ENCODE measurements around the gene STXBP3.

STXBP3 gene

GRCh38 chr1:108799001-108799400, 52.5 kb downstream of the STXBP3 start:
- no peak for DNase-seq (ENCODE audit: low read depth in 2 of 2)

GRCh38 chr1:108801101-108801500, 54.6 kb downstream of the STXBP3 start:
- no peak for DNase-seq (ENCODE audit: low read depth in 2 of 2)

- DNase-seq (ENCODE audit: low read depth in 2 of 2) = no peak
Measured at GRCh38 chr1:108803548-108803947, 57.1 kb downstream of the STXBP3 start.

GRCh38 chr1:108808438-108808837, 62.0 kb downstream of the STXBP3 start:
- DNase-seq (ENCODE audit: low read depth in 2 of 2) = no peak

GRCh38 chr1:108811611-108812010, 65.1 kb downstream of the STXBP3 start:
- no peak for DNase-seq (ENCODE audit: low read depth in 2 of 2)

- DNase-seq (ENCODE audit: low read depth in 2 of 2) = no peak
Measured at GRCh38 chr1:108813326-108813725, 66.9 kb downstream of the STXBP3 start.

GRCh38 chr1:108814343-108815125, 68.1 kb downstream of the STXBP3 start:
- peak in 1 of 2 experiments; percentile 24 for DNase-seq (ENCODE audit: low read depth in 2 of 2)

- no peak for DNase-seq (ENCODE audit: low read depth in 2 of 2)
Measured at GRCh38 chr1:108815566-108815965, 69.1 kb downstream of the STXBP3 start.

GRCh38 chr1:108816049-108816893, 69.8 kb downstream of the STXBP3 start:
- peak; percentile 65 to 73 for DNase-seq (ENCODE audit: low read depth in 2 of 2)

GRCh38 chr1:108817016-108817415, 70.5 kb downstream of the STXBP3 start:
- no peak for DNase-seq (ENCODE audit: low read depth in 2 of 2)

- DNase-seq (ENCODE audit: low read depth in 2 of 2) = no peak
Measured at GRCh38 chr1:108817811-108818210, 71.3 kb downstream of the STXBP3 start.

GRCh38 chr1:108819878-108820277, 73.4 kb downstream of the STXBP3 start:
- DNase-seq (ENCODE audit: low read depth in 2 of 2) = no peak

- no peak for DNase-seq (ENCODE audit: low read depth in 2 of 2)
Measured at GRCh38 chr1:108823632-108824031, 77.2 kb downstream of the STXBP3 start.

- no peak for DNase-seq (ENCODE audit: low read depth in 2 of 2)
Measured at GRCh38 chr1:108824051-108824450, 77.6 kb downstream of the STXBP3 start.

GRCh38 chr1:108826081-108826635, 79.7 kb downstream of the STXBP3 start:
- no peak for DNase-seq (ENCODE audit: low read depth in 2 of 2)

- peak; percentile 77 to 81 for DNase-seq (ENCODE audit: low read depth in 2 of 2)
Measured at GRCh38 chr1:108828074-108828961, 81.8 kb downstream of the STXBP3 start.

- DNase-seq (ENCODE audit: low read depth in 2 of 2) = no peak
Measured at GRCh38 chr1:108829498-108829916, 83.0 kb downstream of the STXBP3 start.

GRCh38 chr1:108830119-108831008, 83.9 kb downstream of the STXBP3 start:
- peak; percentile 51 to 54 for DNase-seq (ENCODE audit: low read depth in 2 of 2)

- no peak for DNase-seq (ENCODE audit: low read depth in 2 of 2)
Measured at GRCh38 chr1:108831225-108831624, 84.8 kb downstream of the STXBP3 start.

GRCh38 chr1:108832929-108833328, 86.5 kb downstream of the STXBP3 start:
- DNase-seq (ENCODE audit: low read depth in 2 of 2) = no peak
